Adrenal gland (tissue), 12 donors: Measurements from ENCODE around the gene PRSS33. TPM values are rescaled to one million over a fixed set of nuclear protein-coding genes. Genes with fewer than 3 reads are reported as not detected.

Experiments
- DNase-seq, 7 donors: peaks; one replicate each; pipeline ENCODE4 v3.0.0-alpha.2; 2019 to 2020
- H3K27ac ChIP-seq, 5 donors: fragments of 200-600 bp; sonication (generic) in 4 of 5; 1 replicate in 3 of 5; 2 replicates in 2 of 5; pipeline versions ENCODE4 v1.5.1 to v1.8.0; 2016 to 2020; ENCODE audit warnings: mild to moderate bottlenecking in 1 of 5
- H3K27me3 ChIP-seq: fragments of 200-600 bp; 2 replicates; pipeline ENCODE4 v1.8.0; 2021
- H3K36me3 ChIP-seq, 2 donors: fragments of 200-600 bp; replicated peaks in 1 of 2; 1 replicate in 1 of 2; 2 replicates in 1 of 2; pipeline versions ENCODE4 v1.5.1 to v1.8.0; 2018 to 2022
- H3K4me1 ChIP-seq, 2 donors: fragments of 200-600 bp; replicated peaks in 1 of 2; 1 replicate in 1 of 2; 2 replicates in 1 of 2; pipeline versions ENCODE4 v1.5.1 to v1.8.0; 2018 to 2021
- H3K4me3 ChIP-seq, 4 donors: fragments of 200-600 bp; sonication (generic) in 3 of 4; one replicate each; pipeline ENCODE4 v1.5.1; 2016 to 2018
- H3K9me3 ChIP-seq, 3 donors: fragments of 200-600 bp; sonication (generic) in 1 of 3; replicated peaks in 1 of 3; 1 replicate in 2 of 3; 2 replicates in 1 of 3; pipeline versions ENCODE4 v1.5.1 to v1.8.0; 2016 to 2021
- POLR2A ChIP-seq, 2 donors: fragments of 450-650 bp; IDR thresholded peaks; one replicate each; pipeline ENCODE4 v1.6.1; 2017; ENCODE audit warnings: antibody characterized with exemption in 2 of 2, mild to moderate bottlenecking in 2 of 2, moderate library complexity in 1 of 2
- WGBS, 4 donors: extraction: QIAGEN DNeasy Blood & Tissue Kit in 2 of 4; methylation state at CpG; one replicate each; pipeline versions ENCODE4 v1.1.5 to v1.1.7; 2013 to 2017; 5-methylcytosine and 5-hydroxymethylcytosine counted together
- intact Hi-C, 2 donors: fragments of 100-400 bp; cut with DNase I; formaldehyde crosslinking; loops; one replicate each; pipeline versions ENCODE4 v1.14.1 to v1.15.0; 2022 to 2023
- polyA plus RNA-seq, 3 donors: library from polyadenylated mRNA; stranded (reverse); fragments of 200-250 nt in 2 of 3; fragments of 350-450 nt in 1 of 3; fragmentation: Illumina TruSeq in 1 of 3; extraction: RNeasy Lipid Tissue Mini Kit (QIAGEN cat#74804) in 1 of 3; gene quantifications; one replicate each; pipeline ENCODE4 v1.2.3, GENCODE V29; 2013 to 2014
- total RNA-seq, 9 donors: library from RNA; depleted of rRNA in 4 of 9; stranded (reverse); fragments of >200 nt in 4 of 9; fragments of 120-200 nt in 1 of 9; fragmentation: NEBNext Ultra II Directional in 1 of 9; extraction: Animal tissue kit (Norgen Biotek cat#: 25700) in 1 of 9; gene quantifications; one replicate each; pipeline versions ENCODE4 v1.1.0 to v1.2.4, GENCODE V29; 2013 to 2023
- TF ChIP-seq, protein P1 (sequence below), 6 experiments: fragments of 450-650 bp in 4 of 6; fragments of 200-600 bp in 2 of 6; sonication (generic) in 1 of 6; IDR thresholded peaks; 1 replicate in 5 of 6; 2 replicates in 1 of 6; pipeline versions ENCODE4 v1.5.1 to v1.8.0; 2016 to 2021; ENCODE audit warnings: antibody characterized with exemption in 6 of 6, mild to moderate bottlenecking in 2 of 6, moderate library complexity in 1 of 6
- donor health status: healthy with polysubstance abuse.
- donor health status: Bipolar disorder and iron deficiency.
- donor health status: DM: yes; HTN: yes; CAD: no.
- donor health status: DM: no; HTN: no; CAD: no.
- donor health status: DM: no; HTN: no; CAD: no.
- donor health status: DM: yes; HTN: yes; CAD: no.

PRSS33 gene
- total and polyA plus RNA-seq, 12 donors, result not detected

- intact Hi-C loops, result no loop called here
- no peak for TF ChIP-seq POLR2A (IDR thresholded peaks at IDR 0.05)
- TF ChIP-seq, protein P1, sequence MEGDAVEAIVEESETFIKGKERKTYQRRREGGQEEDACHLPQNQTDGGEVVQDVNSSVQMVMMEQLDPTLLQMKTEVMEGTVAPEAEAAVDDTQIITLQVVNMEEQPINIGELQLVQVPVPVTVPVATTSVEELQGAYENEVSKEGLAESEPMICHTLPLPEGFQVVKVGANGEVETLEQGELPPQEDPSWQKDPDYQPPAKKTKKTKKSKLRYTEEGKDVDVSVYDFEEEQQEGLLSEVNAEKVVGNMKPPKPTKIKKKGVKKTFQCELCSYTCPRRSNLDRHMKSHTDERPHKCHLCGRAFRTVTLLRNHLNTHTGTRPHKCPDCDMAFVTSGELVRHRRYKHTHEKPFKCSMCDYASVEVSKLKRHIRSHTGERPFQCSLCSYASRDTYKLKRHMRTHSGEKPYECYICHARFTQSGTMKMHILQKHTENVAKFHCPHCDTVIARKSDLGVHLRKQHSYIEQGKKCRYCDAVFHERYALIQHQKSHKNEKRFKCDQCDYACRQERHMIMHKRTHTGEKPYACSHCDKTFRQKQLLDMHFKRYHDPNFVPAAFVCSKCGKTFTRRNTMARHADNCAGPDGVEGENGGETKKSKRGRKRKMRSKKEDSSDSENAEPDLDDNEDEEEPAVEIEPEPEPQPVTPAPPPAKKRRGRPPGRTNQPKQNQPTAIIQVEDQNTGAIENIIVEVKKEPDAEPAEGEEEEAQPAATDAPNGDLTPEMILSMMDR (IDR thresholded peaks at IDR 0.05), result no peak
Measured at GRCh38 chr16:2779151-2779920, 8.0 kb downstream of the PRSS33 start.

DNA sequence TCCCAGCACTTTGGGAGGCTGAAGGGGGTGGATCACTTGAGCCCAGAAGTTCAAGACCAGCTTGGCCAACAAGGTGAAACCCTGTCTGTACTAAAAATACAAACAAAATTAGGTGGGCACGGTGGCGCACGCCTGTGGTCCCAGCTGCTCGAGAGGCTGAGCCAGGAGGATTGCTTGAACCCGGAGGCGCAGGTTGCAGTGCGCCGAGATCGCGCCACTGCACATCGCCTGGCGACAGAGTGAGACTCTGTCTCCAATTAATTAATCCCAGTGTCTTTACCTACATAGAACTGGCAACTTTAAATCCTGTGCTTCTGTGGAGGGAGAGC, 8.8 kb downstream of the PRSS33 start:
- intact Hi-C loops, result no loop called here
- WGBS, 4 donors, result 93 to 97% (median 96%) methylated on average over 12 of the region's 12 CpGs
- Histone ChIP-seq H3K4me3 (peak overlapping the region in 2 of 4 donors; percentile 91 to 94), H3K27ac (peak overlapping the region in 2 of 5 donors; percentile 99 to 100), H3K36me3 (peaks cover 0 to 14% of the 10 kb centered on the region in 2 donors), H3K27me3 (no peaks in the 10 kb centered on the region), H3K9me3 (no peaks in the 10 kb centered on the region), H3K4me1 (peaks cover 12 to 27% of the 10 kb centered on the region in 2 donors)
- TF ChIP-seq POLR2A (IDR thresholded peaks at IDR 0.05), result no peak
- TF ChIP-seq, protein P1 (IDR thresholded peaks at IDR 0.05), result no peak
- no peak for DNase-seq

More at GRCh38 chr16:2779151-2779920, 8.0 kb downstream of the PRSS33 start:
- Histone ChIP-seq H3K4me1 (peaks cover 12 to 27% of the 10 kb centered on the region in 2 donors), H3K27ac (no peak overlapping the region), H3K27me3 (no peaks in the 10 kb centered on the region), H3K9me3 (no peaks in the 10 kb centered on the region), H3K36me3 (peaks cover 0 to 9% of the 10 kb centered on the region in 2 donors), H3K4me3 (no peak overlapping the region)
- 82 to 91% (median 83%) methylated on average over 16 to 23 of the region's 23 CpGs for WGBS, 4 donors
- peak in 1 of 7 donors; percentile 54 for DNase-seq

- Histone ChIP-seq H3K36me3 (peaks cover 0 to 19% of the 10 kb centered on the region in 2 donors), H3K27ac (peak overlapping the region; percentile 97 to 100 (median 99)), H3K9me3 (no peaks in the 10 kb centered on the region), H3K27me3 (no peaks in the 10 kb centered on the region), H3K4me1 (peaks cover 12 to 27% of the 10 kb centered on the region in 2 donors), H3K4me3 (peak overlapping the region; percentile 39 to 94 (median 92))
- DNase-seq, result peak in 1 of 7 donors; percentile 27
- TF ChIP-seq, protein P1 (IDR thresholded peaks at IDR 0.05), result no peak
- peak in 1 of 2 donors; percentile 12 for TF ChIP-seq POLR2A (IDR thresholded peaks at IDR 0.05)
- intact Hi-C loops, result no loop called here
- 12 to 26% (median 17%) methylated on average over 18 to 27 of the region's 27 CpGs for WGBS, 4 donors
Measured at GRCh38 chr16:2777903-2778629, 9.3 kb downstream of the PRSS33 start.

GRCh38 chr16:2777231-2777902, 10.0 kb downstream of the PRSS33 start, which contains the start of gene ELOB:
ELOB (minus strand) TSS chr16:2777280; CDS start chr16:2777239, 41 bp downstream.
- TF ChIP-seq POLR2A (IDR thresholded peaks at IDR 0.05), result peak; percentile 55 to 59
- TF ChIP-seq, protein P1 (IDR thresholded peaks at IDR 0.05), result no peak
- Histone ChIP-seq H3K9me3 (no peaks in the 10 kb centered on the region), H3K4me3 (peak within 1 kb of the TSS; percentile 43 to 94 (median 92)), H3K27ac (peak within 1 kb of the TSS; percentile 97 to 100 (median 99)), H3K27me3 (no peaks in the 10 kb centered on the region), H3K4me1 (peaks cover 12 to 27% of the 10 kb centered on the region in 2 donors), H3K36me3 (peaks cover 0 to 24% of the 10 kb centered on the region in 2 donors)
- 0% methylated on average over 6 to 70 of the region's 70 CpGs for WGBS, 4 donors
- intact Hi-C loops, result no loop called here
- DNase-seq, result peak; percentile 82 to 92 (median 88)
